ENCODE results near the gene BCHE. TPM values are rescaled to one million over a fixed set of nuclear protein-coding genes. Genes with fewer than 3 reads are reported as not detected.

Gene BCHE
- total and polyA plus RNA-seq, 9 donors: 0.35 to 23.1 (median 2.9) TPM

DNA sequence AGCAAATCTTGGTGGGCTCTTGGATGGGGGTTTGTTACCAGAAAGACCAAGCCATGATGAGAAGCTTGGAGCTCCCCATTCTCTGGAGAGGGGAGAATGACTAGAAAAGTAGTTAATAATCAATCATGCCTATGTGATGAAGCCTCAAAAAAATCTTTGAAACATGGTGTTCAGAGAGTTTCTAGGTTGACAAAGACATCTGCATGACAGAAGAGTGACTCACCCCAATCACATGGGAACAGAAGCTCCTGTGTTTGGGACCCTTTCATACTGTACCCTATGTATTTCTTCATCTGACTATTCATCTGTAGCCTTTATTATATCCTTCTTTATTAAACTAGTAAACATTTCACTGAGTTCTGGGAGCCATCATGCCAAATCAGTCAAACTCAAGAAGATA, 87.4 kb downstream of the BCHE start:
- H3K9me3 ChIP-seq: no peaks in the 10 kb centered on the region
- H3K4me3 ChIP-seq: no peak overlapping the region
- TF ChIP-seq, protein P1, sequence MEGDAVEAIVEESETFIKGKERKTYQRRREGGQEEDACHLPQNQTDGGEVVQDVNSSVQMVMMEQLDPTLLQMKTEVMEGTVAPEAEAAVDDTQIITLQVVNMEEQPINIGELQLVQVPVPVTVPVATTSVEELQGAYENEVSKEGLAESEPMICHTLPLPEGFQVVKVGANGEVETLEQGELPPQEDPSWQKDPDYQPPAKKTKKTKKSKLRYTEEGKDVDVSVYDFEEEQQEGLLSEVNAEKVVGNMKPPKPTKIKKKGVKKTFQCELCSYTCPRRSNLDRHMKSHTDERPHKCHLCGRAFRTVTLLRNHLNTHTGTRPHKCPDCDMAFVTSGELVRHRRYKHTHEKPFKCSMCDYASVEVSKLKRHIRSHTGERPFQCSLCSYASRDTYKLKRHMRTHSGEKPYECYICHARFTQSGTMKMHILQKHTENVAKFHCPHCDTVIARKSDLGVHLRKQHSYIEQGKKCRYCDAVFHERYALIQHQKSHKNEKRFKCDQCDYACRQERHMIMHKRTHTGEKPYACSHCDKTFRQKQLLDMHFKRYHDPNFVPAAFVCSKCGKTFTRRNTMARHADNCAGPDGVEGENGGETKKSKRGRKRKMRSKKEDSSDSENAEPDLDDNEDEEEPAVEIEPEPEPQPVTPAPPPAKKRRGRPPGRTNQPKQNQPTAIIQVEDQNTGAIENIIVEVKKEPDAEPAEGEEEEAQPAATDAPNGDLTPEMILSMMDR (IDR thresholded peaks at IDR 0.05): no peak
- TF ChIP-seq EP300 (IDR thresholded peaks at IDR 0.05) (no peak), POLR2A (IDR thresholded peaks at IDR 0.05) (no peak)
- intact Hi-C loops (cut with DNase I): no loop called here
- H3K4me1 ChIP-seq (ENCODE audit: insufficient read depth): no peaks in the 10 kb centered on the region
- no peak overlapping the region for H3K27ac ChIP-seq
- H3K36me3 ChIP-seq: no peaks in the 10 kb centered on the region
- DNase-seq: no peak
- no peaks in the 10 kb centered on the region for H3K27me3 ChIP-seq

DNA sequence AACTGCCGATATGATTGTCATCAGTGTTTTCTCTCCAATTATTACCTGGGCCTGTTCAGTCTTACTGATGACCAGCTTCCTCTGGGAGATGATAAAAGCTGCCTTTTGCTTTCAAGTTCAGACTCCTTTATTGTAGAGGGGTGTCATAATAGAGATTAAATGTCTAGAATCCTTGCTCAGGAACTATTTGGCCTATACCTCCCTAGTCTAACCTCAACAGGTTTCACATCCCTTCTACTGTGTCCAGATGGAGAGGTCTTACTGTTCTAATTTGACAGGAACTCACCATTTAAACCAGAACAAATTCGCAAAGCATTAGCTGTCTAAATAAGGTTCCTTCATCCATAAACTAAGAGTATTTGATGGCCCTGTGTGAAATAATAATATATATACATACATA, 88.0 kb downstream of the BCHE start:
- intact Hi-C loops (cut with DNase I): no loop called here
- H3K4me3 ChIP-seq: no peak overlapping the region

DNA sequence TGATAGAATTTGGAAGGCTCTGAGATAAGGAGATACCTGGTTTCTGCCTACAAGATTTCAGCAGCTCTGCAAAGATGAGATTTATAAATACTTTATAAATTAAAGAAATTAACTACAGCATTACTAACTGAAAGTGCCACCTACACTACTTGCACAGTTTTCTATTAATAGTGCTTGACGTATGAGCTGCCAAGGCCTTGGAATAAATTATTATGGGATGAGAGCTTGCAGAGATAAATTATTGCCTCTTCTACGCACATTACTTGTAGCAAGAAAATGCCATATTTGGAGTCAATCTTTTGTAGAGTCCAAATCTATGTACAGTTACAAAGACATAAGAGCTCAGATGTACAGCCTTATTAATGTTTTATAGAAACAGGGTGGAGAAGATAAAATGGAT, 89.1 kb downstream of the BCHE start:
- Histone ChIP-seq H3K36me3 (no peaks in the 10 kb centered on the region), H3K27me3 (no peaks in the 10 kb centered on the region), H3K27ac (no peak overlapping the region), H3K4me3 (no peak overlapping the region), H3K9me3 (no peaks in the 10 kb centered on the region), H3K4me1 (ENCODE audit: insufficient read depth) (no peaks in the 10 kb centered on the region)
- TF ChIP-seq EP300 (IDR thresholded peaks at IDR 0.05) (no peak), POLR2A (IDR thresholded peaks at IDR 0.05) (no peak)
- TF ChIP-seq, protein P1 (IDR thresholded peaks at IDR 0.05): no peak
- intact Hi-C loops (cut with DNase I): no loop called here
- no peak for DNase-seq
- WGBS, 3 donors: 14 to 27% (median 18%) methylated on average over 2 of the region's 2 CpGs

More for the DNA sequence above, 88.0 kb downstream of the BCHE start:
- TF ChIP-seq, protein P1 (IDR thresholded peaks at IDR 0.05): no peak
- TF ChIP-seq POLR2A (IDR thresholded peaks at IDR 0.05): no peak
- TF ChIP-seq EP300 (IDR thresholded peaks at IDR 0.05): no peak
- H3K27me3 ChIP-seq: no peaks in the 10 kb centered on the region
- 84 to 93% (median 88%) methylated on average over 2 of the region's 2 CpGs for WGBS, 3 donors
- no peaks in the 10 kb centered on the region for H3K36me3 ChIP-seq
- no peak overlapping the region for H3K27ac ChIP-seq
- H3K4me1 ChIP-seq (ENCODE audit: insufficient read depth): no peaks in the 10 kb centered on the region
- no peak for DNase-seq
- no peaks in the 10 kb centered on the region for H3K9me3 ChIP-seq

DNA sequence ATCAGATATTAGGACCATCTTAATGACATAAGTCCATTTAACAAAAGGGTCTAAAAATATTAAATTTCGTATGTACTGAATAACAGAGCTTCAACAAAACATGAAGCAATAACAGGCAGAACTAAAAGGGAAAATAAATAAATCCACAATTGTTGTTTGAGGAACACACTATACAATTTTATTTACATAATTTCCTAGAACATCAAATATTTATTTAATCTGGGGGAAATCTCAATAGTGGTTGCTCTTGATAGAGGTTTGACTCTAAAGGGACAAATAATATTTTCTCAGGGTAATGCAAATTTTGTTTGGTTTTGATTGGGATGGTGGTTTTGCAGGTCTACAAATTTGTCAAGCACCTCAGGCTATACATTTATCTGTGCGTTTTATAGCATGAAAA, 90.3 kb downstream of the BCHE start:
- no peaks in the 10 kb centered on the region for H3K9me3 ChIP-seq
- no peak overlapping the region for H3K27ac ChIP-seq
- intact Hi-C loops (cut with DNase I): no loop called here
- no peaks in the 10 kb centered on the region for H3K4me1 ChIP-seq (ENCODE audit: insufficient read depth)
- TF ChIP-seq, protein P1 (IDR thresholded peaks at IDR 0.05): no peak
- TF ChIP-seq POLR2A (IDR thresholded peaks at IDR 0.05): no peak
- no peak for TF ChIP-seq EP300 (IDR thresholded peaks at IDR 0.05)
- no peaks in the 10 kb centered on the region for H3K27me3 ChIP-seq
- H3K4me3 ChIP-seq: no peak overlapping the region
- no peak for DNase-seq
- no peaks in the 10 kb centered on the region for H3K36me3 ChIP-seq
- 41 to 65% (median 48%) methylated on average over 2 of the region's 2 CpGs for WGBS, 3 donors

DNA sequence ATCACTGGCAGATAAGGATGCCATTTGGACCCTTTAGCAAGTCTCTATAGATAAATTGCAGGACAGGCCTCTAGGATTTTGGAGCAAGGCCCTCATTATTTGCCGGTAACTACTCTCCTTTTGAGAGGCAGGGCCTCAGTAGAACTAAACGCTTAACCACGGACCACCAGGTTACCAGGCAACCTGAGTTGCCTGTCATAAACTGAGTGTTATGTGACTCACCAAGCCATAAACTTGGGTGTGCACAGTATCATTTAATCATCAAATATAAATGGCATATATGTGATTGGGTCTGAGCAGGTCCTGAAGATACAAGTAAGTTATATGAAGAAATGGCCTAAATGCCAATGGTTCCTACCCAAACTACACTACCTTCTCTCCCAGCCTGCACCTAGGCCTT, 93.2 kb downstream of the BCHE start:
- no peak overlapping the region for H3K4me3 ChIP-seq
- DNase-seq: no peak
- H3K9me3 ChIP-seq: no peaks in the 10 kb centered on the region
- no peak overlapping the region for H3K27ac ChIP-seq
- H3K4me1 ChIP-seq (ENCODE audit: insufficient read depth): no peaks in the 10 kb centered on the region
- no peaks in the 10 kb centered on the region for H3K27me3 ChIP-seq
- no peaks in the 10 kb centered on the region for H3K36me3 ChIP-seq
- 84 to 94% (median 92%) methylated on average over 3 of the region's 3 CpGs for whole genome bisulfite sequencing, 3 donors
- intact Hi-C loops (cut with DNase I): no loop called here
- TF ChIP-seq EP300 (IDR thresholded peaks at IDR 0.05) (no peak), POLR2A (IDR thresholded peaks at IDR 0.05) (no peak)
- TF ChIP-seq, protein P1 (IDR thresholded peaks at IDR 0.05): no peak

Data from ovary (tissue), 9 donors.